Stimulated activated CD4-positive, alpha-beta T cell treated with anti-CD3 and anti-CD28 coated beads, Interleukin-12 subunit alpha, Interleukin-12 subunit beta, amount 100 ng/mL, for 24 hours (primary cell): ENCODE data around the gene CCDC116.
"Not testable (repeated sequence)": the region's sequence is repeated elsewhere in the genome, so short reads cannot be mapped to it uniquely, and the experiment has no call there.

ENCODE experiments used
- DNase-seq, 2 experiments: peaks; one replicate each; pipeline ENCODE4 v3.0.0-alpha.2; 2020; ENCODE audit warnings: low read depth in 2 of 2

The CCDC116 gene

GRCh38 chr22:21631025-21631424 lies 1.5 kb upstream of the CCDC116 start:
- no peak for DNase-seq

DNA sequence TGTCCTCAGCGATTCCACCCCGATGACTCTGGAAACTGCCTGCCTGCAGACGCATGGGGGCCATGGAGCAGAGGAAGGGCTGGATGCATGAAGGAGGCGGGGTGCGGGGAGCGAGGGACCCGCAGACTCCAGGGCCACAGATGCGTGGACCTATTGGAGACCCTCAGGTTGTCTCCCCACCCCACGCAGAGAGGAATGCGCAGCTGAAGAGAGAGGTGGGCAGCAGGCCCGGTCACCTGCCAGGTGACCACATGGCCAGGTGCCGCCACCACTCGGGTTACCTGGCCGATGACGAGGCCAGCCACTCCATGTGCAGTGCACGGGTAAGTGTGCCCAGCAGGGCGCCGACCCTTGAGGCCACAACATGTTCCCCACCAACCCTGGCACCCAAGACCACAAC lies 371 bp downstream of the CCDC116 start:
- no peak for DNase-seq

GRCh38 chr22:21633481-21633880 lies 921 bp downstream of the CCDC116 start:
- DNase-seq: no peak

GRCh38 chr22:21634081-21634480 lies 1.5 kb downstream of the CCDC116 start:
- no peak for DNase-seq

- DNase-seq: no peak
Measured at GRCh38 chr22:21634844-21635243, 2.3 kb downstream of the CCDC116 start.

- DNase-seq: no peak
Measured at GRCh38 chr22:21635771-21636510, 3.4 kb downstream of the CCDC116 start.

DNA sequence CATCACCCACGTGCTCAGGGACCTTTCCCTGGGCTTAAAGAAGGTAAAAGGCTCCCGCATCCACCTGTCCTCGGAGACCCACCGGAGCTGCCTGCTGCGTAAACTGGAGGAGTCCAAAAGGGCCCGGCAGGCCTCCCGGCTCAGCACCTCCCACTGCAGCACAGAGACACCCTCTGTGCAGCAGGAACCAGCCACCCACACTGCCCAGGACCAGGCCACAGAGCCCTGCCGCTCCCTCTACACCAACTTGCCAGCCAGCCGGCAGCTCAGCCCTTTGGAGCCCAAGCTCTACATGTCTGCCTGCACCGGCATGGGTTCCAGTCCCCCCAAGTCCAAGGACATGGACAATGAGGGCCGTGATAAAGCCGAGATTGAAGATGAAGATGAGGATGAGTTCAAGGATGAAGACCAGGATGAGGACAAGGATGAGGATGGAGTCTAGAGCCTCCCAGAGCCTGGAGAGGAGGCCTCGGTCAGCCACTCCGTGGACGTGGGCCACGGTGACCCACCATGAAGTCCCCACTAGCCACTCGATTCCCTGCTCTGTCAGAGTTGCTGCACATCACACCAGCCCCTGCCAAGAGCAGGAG lies 4.2 kb downstream of the CCDC116 start:
- DNase-seq: no peak

GRCh38 chr22:21637450-21637849 lies 4.9 kb downstream of the CCDC116 start:
- DNase-seq: not testable (repeated sequence)

DNA sequence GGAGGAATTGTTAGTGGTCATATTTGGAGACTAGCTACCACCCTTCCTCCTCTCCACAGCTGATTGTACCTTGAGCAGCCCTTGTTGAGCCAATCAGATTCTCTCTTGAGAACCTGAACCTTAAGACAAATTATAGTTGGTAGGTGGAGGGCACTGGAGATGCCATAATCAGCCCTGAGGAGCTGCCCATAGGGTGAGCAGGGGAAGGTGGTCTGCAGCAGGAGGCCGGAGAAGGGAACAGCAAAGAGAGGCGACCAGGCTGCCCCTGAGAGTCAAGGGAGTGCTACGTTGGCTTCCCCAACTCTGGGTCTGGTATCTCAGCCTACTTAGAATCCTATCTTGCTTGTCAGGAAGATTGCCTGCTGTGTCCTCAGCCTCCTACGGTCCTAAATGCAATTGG lies 6.8 kb downstream of the CCDC116 start:
- no peak for DNase-seq

GRCh38 chr22:21640810-21641209 lies 8.2 kb downstream of the CCDC116 start:
- no peak for DNase-seq

DNA sequence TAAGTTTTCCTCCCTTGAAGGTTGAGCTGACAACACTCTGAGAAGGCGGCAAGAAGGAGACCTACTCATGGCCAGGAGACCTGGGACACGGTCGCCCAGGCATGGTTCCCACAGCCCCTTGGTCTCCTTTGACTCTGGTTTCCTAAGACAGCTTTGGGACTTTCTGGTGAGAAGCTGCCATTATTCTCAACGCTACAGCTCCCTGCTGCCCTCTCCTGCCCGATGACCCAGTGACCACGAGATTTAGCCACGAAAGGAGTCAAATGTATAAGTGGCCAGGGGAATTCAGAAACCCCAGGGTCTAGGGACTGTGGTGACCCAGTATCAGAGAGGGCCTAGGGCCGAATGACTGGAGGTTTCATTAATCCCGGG lies 8.8 kb downstream of the CCDC116 start:
- no peak for DNase-seq

DNA sequence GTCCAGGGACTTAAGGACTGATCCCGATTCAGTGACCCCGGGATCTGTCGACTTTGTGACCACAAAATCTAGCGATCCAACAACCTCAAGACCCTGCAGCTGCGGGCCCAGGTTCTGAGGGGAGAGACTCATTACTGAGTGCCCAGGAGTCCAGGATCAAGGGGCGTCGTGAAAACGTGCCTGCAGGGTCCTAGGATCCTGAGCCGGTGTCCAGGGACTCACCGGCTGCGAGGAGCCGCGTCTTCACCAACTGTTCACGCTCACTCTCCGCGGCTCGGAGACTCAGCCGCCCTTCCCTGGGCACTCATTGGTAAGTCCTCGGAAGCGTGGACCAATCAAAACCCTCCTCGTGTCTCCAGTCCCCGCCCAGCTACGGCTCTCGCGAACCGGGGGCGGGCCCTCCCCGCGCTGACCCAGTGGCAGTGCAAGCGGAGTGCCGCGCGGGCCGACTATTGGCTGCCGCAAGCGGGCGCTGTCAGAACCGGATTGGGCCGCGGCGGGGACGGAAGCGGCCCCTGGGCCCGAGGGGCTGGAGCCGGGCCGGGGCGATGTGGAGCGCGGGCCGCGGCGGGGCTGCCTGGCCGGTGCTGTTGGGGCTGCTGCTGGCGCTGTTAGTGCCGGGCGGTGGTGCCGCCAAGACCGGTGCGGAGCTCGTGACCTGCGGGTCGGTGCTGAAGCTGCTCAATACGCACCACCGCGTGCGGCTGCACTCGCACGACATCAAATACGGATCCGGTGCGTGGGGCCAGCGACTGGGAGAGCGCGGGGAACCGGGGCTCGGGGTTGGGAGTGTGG lies 9.4 kb downstream of the CCDC116 start, which contains the start of gene SDF2L1:
SDF2L1 (plus strand) TSS at position 514 of the 795 bp plus-strand sequence; CDS start at position 549, 35 bp downstream.
- peak; percentile 95 to 98 for DNase-seq

DNA sequence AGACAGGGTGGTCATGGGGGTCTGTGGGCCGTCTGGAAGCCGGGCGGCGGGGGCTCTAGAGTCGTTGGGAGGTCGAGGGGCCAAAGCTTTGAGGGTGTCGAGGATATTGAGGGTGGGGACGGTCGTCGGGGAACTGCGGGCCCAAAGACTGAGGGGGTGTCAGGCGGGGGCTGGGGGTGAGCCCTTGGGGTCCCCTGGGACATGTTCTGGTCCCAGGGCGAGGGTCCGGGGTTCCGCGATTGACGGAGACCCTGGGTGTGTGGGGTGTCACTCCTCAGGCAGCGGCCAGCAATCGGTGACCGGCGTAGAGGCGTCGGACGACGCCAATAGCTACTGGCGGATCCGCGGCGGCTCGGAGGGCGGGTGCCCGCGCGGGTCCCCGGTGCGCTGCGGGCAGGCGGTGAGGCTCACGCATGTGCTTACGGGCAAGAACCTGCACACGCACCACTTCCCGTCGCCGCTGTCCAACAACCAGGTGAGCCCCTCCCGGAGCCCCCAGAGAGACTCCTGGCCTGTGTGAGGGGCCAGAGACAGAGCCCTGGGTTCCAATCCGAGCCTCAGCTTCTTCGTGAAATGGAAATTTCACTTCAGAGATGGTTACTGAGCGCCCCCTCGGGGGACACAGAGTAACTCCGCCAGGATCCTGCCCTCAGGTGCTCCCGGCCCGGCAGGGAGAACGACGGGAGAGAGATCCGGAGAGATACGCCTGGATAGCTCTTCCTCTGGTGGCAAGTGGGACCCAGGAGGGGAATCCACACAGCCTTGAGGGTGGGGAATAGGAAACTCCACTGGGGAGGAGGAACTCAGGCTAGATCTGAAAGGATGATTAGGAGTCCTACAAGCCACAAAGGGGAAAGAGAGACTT lies 10.3 kb downstream of the CCDC116 start:
- DNase-seq: peak in 1 of 2 experiments; percentile 64

- no peak for DNase-seq
Measured at GRCh38 chr22:21643533-21644357, 11.2 kb downstream of the CCDC116 start.

GRCh38 chr22:21645513-21645912 lies 13.0 kb downstream of the CCDC116 start:
- not testable (repeated sequence) for DNase-seq

DNA sequence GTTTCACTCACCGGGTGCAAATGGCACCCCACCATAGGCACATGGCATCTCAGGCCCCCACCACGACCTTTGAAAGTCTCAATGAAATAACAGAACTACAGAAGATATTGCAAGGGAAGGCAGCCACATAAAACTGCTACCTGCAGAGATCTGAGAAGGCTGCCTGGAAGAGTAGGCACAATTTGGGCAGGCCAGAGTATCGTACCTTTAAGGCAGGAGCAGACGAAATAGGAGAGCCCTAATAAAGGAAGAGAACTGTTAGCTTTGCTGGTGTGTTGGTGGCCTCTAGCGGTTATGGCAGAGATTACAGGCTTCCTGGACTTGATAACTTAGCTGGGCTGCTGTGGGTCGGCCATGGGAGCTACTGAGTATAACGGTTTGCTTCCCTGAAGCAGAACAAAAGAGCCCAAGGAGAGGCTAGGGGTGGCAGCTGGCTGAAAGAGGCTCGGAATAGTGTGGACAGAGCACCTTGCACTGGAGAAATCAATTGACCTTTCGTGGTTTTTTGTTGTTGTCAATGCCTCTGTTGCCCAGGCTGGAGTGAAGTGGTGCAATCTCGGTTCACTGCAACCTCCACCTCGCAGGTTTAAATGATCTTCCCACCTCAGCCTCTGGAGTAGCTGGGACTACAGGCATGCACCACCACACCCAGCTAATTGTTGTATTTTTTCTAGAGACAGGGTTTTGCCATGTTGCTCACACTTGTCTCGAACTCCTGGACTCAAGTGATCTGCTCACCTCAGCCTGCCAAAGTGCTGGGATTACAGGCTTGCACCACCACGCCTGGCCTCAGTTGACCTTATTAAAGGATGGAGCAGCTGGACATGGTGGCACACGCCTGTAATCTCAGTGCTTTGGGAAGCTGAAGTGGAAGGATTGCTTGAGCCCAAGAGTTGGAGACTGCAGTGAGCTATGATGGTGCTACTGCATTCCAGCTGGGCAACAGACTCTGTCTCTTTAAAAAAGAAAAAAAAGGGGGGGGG lies 14.3 kb downstream of the CCDC116 start:
- peak in 1 of 2 experiments; percentile 75 for DNase-seq

- no peak for DNase-seq
Measured at GRCh38 chr22:21650280-21650679, 17.7 kb downstream of the CCDC116 start.

DNA sequence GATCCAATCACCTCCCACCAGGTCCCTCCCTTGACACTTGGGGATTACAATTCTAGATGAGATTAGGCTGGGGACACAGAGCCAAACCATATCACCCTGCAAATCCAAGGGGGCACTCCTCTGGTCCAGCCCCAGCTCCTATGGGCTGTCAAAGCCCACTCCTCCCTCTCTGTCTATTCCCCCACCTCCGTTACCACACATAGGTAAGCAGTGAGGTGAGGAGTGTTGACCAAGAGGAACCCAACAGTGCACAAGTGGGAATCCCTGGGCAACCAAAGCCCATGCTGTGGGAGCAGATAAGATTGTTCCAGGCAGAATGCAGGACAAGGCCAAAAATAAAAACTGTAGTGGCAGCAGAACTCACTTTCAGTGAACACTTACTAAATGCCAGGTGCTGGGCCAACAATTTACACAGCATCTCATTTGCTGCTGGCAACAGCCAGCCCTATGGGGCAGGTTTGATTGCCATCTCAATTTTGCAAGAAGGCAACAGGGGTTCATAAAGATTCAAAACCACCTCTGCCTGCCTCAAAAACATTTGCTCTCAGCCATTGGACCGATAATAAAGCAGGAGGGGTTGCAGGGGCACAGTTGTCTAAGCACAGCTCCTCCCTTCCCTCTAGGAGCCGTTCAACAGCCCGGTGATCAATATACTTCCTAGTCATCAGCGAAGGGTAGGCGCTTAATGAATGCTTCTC lies 18.4 kb downstream of the CCDC116 start:
- DNase-seq: no peak

- no peak for DNase-seq
Measured at GRCh38 chr22:21651521-21652009, 19.0 kb downstream of the CCDC116 start.
